NK-92 (cell line): ENCODE measurements around the gene FSIP1.
"Not testable (repeated sequence)": the region's sequence is repeated elsewhere in the genome, so short reads cannot be mapped to it uniquely, and the experiment has no call there.

ENCODE experiments used
- DNase-seq: peaks from one replicate; lab custom pipeline; 2025; ENCODE audit not compliant: unreplicated experiment; lab: John Stamatoyannopoulos, UW

The FSIP1 gene

DNA sequence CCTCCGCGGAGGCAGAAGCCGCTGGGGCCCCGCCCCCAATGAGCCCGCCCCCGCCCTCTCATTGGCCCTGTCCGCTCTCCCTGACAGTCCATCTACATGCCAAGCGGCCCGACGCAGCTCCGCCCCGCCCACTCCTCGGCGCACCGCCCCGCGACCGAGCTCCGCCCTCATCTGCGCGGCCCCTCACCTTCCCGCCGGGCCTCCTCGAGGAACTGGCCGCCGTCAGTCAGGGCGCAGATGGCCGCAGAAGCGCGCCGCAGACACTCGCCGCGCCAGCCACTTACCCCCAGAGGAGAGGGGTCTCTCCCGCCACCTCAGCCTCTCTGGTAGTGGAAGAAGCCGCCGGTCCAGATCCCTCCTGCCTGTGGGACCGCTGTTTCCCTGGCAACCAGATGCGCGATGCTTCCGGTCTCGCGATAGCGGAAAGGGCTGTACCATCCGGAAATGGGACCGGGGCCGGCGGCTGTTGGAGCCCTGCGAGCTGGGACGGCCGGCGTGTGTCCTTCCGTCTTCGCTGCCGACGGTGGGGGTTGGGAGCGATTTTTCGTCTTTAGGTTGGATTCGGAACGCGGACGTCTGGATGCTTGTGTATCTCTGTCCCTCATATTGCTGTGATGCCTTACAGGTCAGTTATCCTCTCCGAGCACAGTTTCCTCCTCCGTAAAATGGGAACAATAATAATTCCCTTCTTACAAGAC is at the start of gene FSIP1:
TSS of gene FSIP1 (minus strand) at position 401 of the 698 bp plus-strand sequence. CDS start 6,317 bp downstream, outside the sequence.
- DNase-seq: peak; percentile 84

DNA sequence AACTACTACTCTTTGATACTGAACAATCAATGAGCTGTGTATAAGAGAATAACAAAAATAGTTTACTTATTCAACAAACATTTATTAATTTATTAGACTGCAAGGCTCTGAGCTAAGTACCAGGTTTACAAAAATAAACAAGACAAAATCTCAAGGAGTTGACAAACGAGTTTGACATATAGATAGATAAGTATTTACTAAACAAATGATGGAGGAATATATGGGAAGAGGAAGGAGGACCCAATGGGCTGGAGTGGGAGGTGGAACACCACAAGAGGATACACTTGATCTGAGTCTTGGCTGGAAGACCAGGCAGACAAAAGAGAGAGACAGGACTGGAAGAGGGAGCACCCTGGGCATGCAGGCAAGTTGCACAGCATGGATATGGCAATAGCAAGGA is 47.5 kb upstream of the FSIP1 start:
- no peak for DNase-seq

DNA sequence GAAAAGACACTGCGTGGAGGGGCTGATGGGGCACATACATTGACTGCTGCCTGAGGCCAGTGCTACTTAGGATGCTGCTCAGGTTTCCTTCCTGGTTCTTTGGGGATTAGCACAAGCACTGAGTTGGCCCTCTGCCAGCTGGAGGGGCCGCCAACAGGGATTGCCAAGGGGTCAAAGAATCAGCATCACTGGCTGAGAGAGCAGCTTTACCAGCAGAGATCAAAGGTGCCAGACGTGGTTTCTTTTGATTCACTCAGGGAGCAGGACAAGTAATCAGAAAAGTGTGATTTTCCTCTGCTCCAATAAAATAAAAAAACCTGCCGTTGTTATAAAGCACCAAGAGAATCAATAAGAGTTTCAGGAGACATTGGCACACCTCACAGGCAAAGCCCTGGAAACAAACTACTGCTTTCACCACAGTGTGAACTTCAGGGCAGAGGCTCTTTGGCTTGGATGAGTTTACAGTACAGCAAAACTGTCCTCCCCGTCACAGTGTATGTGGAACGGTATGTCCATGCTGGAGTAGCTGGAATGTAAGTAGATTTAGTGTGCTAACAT is 45.8 kb upstream of the FSIP1 start:
- DNase-seq: no peak

DNA sequence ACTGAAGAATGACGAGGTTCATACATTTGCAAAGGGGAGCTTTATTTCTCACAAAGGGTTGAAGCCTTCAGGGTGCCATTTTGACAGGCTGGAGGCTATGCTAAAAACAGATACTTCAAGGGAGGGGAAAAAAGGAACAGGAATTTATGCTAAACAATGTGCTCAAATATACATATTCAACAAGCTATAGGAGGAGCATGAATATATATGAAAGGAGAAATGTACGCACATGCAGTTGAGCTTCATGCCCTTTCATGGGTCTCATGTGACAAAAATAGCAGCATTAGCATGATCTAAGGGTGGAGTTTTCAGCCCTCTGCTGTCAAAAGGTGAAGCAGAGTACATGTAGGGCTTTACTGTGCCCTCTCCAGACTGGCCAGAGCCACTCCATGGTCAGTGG is 44.3 kb upstream of the FSIP1 start:
- no peak for DNase-seq

DNA sequence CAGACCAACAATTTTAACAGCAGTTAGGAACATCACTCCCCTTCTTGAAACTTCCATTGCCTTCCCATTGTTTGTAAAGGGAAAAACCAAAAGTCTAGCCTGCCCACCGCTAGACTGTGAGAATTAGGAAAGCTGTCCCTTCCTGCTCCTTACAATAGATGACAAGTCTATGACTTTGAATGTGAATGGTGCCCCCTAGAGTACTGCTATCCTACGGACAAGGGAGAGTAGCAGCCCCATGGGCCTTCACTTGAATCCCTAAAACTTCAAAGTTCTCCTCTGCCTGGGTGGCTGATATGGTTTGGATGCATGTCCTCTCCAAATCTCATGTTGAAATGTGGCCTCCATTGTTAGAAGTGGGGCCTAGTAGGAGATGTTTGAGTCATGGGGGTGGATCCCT is 41.0 kb upstream of the FSIP1 start:
- DNase-seq: no peak

GRCh38 chr15:39820050-39820602 is 37.5 kb upstream of the FSIP1 start:
- no peak for DNase-seq

- no peak for DNase-seq
These were observed 36.9 kb upstream of the FSIP1 start for GRCh38 chr15:39819533-39819932.

- DNase-seq: no peak
These were observed 35.3 kb upstream of the FSIP1 start for GRCh38 chr15:39817892-39818291.

DNA sequence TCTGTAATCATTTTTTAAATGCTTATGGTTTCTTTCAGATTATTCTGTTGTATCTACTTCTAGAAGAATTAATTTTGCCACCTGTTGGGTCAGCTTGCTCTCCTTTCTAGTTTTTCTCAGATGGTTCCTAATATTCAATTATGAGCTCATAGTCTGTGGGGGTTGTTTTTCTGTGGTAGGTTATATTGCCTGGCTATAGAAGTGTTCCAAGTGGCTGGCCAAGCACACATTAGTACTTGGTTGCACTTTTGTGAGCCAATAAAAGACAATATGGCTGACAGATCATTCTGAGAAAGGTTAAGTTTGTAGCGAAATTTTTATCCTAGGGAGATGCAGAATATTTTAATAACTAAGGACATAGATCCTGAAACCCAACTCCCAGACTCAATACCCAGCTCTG is 31.8 kb upstream of the FSIP1 start:
- no peak for DNase-seq

- not testable (repeated sequence) for DNase-seq
These were observed 30.0 kb upstream of the FSIP1 start for GRCh38 chr15:39812651-39813050.

DNA sequence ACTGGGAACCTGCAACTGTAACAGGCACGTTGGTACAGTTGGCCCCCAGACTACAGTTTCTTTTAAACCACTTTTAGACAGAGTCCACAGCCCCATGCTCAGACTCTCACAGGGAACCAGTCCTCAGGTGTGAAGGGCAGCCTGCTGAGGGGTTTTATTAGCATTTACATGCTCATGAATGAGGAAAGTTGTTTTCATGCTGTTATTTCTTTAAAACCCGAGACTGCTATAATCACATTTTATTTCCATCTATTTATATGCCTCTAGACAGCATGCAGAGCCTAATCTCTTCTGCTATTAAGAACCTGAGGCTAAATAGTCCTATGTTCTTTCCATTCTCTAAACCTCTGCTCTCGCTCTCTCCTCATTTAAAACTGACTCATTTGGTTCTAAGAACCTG is 26.3 kb upstream of the FSIP1 start:
- DNase-seq: no peak

- no peak for DNase-seq
These were observed 25.1 kb upstream of the FSIP1 start for GRCh38 chr15:39807791-39808190.

- no peak for DNase-seq
These were observed 21.4 kb upstream of the FSIP1 start for GRCh38 chr15:39804026-39804425.

- no peak for DNase-seq
These were observed 20.4 kb upstream of the FSIP1 start for GRCh38 chr15:39803016-39803415.

DNA sequence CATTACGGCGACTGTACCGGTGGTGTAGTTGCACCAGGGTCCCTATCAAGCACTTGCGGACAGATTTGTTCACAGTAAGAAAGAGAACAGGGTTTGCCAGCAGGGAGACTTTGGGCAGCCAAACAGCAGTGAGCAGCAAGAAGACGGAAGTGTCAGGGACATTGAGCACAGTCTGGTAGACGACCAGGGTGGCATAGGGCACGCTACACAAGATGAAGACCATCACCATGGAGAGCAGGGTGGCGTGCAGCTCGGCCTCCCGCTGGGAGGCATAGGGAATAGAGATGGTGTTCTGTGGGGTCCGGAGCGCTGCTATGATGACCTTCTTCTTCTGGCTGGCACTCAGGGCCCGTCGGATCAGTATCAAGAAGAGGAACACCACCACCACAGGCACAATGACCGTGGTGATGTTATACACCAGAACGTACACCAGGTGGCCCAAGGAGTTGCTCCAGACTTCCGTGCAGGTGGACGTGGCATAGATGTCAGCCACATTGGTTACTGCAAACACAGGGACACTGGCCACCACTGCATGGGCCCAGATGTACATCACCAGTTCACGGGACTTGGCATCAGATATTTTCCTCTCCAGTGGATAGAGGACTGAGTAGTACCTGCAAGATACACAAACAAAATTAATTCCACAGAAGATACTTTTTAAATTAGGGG is 19.1 kb upstream of the FSIP1 start:
- no peak for DNase-seq

- DNase-seq: no peak
These were observed 16.9 kb upstream of the FSIP1 start for GRCh38 chr15:39799552-39800011.

DNA sequence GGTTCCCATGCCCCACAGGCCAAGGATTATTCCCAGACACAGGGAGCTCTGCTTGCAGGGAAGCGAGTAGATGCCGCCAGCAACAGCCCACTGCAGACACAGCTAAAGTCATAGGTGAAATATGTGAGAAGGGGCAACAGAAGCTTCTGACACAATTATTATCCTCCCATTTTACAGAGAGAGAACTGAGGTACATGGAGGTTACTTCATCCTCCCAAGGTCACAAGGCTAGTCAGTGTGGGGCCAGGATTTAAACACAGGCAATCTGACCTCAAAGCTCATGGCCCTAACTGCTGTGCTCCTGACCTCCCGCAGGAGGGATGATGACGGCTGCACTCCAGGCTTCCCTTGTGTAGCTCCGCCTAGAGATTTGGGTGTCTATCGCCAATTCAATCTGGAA is 15.7 kb upstream of the FSIP1 start:
- DNase-seq: no peak

- no peak for DNase-seq
These were observed 14.8 kb upstream of the FSIP1 start for GRCh38 chr15:39797407-39797806.

GRCh38 chr15:39796601-39797000 is 14.0 kb upstream of the FSIP1 start:
- DNase-seq: no peak

GRCh38 chr15:39795486-39795885 is 12.8 kb upstream of the FSIP1 start:
- no peak for DNase-seq

GRCh38 chr15:39794954-39795353 is 12.3 kb upstream of the FSIP1 start:
- no peak for DNase-seq

- DNase-seq: no peak
These were observed 11.3 kb upstream of the FSIP1 start for GRCh38 chr15:39793923-39794322.
